Islet of Langerhans (tissue), 1 donor: ENCODE results near the gene PDE4DIP.
"Not testable (repeated sequence)": the region's sequence is repeated elsewhere in the genome, so short reads cannot be mapped to it uniquely, and the experiment has no call there.

Experiments
- FAIRE-seq: peaks from one replicate; lab custom pipeline; 2011; peaks lifted over from hg19 to GRCh38; lab: Jason Lieb, UNC

Gene PDE4DIP

DNA sequence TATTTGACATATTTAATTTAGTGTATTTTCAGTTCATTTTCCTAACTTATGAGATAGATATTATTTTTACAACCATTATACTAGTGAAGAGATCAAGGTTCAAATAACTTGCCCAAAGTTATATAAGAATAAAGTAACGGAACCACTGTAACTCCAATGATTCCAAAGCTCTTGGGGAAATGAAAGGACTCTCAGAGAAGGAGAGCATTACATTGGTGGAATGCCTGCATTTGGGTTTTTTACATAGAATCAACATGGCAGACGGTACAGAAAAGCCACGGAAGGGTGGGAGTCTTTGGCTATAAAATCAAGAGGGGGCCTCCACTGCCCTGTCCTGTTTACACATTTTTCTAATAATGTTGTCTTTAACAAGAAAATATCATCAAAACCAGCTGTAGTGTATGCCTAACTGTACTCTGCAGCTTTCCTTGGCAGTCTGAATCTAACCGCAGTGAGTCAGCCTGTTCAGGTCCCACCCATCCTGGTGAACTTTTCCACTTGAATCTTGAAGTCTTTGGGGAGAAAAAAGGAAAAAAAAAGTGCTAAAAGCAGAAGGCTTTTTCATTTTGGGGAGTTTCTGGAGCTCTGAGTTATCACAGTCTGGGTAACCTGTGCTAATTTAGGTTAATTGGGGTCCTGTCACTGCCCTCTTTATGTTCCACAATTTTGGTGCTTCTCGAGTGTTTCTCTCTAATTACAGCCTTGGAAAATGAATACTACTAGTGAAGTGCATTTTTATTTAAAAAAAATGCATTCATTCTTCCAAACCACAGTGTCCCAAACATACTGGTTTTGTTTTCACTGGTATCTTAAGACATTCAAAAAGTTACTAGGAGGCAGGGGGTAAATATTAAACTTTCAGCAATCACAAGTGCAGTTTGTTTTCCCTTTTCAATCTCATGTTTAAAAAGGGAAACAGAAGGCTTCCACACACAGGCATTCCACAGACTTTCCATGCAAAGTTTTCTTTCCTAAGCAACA is 30.5 kb downstream of the PDE4DIP start:
- FAIRE-seq = not testable (repeated sequence)

DNA sequence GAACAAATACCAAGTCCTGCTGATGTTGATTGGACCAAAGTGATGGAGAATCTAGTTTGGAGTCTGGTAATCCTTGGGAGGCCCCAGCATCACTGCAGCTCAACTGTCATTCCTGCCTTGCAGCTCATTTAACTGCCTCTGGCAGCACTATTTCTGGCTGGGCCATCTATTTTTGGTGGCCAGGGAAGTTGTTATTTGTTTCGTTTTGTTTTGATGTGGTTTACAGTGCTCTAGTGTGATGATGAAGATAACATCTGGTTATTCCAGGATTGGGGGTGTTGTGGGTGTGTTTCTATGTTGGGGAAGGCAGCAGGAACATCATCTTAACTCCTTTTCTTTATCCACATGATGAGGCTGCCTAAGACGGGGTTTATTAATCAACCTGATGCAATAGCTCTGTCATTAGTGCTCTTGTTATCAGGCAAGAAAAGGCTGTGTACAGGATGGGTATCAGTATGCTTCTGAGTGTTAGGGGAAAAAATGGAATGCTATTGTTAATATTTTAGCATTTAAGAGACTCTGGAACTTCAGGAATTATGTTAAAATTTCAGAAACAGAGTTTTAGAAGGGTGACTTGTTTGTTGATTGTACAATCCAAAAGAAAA is 35.7 kb downstream of the PDE4DIP start:
- not testable (repeated sequence) for FAIRE-seq

DNA sequence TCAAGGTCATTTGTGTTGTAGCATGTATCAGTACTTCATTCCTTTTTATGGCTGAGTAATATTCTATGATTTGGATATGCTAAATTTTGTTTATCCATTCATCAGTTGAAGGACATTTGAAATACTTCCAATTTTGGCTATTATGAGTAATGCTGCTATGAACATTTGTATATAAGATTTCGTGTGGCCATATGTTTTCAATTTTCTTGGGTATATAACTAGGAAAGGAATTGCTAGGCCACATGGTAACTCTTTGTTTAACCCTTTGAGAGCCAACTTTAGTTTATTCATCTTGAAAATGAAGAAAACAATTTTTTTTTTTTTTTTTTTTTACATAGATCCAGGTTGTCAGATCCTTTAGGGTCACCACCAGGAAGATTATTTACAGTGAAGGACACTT is 37.0 kb downstream of the PDE4DIP start:
- peak; percentile 17 for FAIRE-seq

DNA sequence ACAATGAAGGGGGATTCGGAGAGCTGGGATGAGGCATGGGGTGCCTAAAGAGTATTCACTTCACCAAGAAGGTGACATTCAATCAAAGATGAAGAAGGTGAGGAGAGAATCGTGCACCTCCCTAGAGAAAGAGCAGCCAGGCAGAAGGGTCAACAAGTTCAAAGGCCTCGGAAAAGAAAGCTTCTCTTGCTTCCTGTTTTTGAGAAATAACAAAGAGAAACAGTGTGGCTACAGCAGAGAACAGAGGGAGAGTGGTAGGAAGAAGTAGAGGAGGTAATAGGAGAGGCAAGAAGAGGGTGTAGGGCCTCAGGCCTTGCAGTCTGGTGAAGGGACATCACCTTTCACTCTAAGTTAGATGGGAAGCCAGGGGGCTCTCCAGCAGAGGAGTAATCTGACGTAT is 41.0 kb downstream of the PDE4DIP start:
- not testable (repeated sequence) for FAIRE-seq

DNA sequence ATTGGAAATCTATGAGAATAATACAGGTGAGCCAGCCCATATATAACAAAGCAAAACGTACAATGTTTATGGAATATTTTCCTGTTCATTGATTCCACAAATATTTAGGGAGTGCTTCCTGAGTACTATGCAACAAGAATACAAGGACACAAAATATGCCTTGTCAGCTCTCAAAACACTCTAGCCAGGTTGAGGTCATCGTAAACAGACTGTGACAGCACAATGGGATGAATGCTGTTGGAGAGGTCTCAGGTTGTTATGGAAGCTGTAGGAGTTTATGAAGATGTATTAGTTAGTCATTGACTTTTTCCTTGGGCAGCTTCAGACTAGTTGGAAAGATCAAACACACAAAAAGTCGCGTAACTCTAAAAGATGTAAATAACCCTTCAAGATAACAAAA is 42.1 kb downstream of the PDE4DIP start:
- FAIRE-seq = peak; percentile 96

DNA sequence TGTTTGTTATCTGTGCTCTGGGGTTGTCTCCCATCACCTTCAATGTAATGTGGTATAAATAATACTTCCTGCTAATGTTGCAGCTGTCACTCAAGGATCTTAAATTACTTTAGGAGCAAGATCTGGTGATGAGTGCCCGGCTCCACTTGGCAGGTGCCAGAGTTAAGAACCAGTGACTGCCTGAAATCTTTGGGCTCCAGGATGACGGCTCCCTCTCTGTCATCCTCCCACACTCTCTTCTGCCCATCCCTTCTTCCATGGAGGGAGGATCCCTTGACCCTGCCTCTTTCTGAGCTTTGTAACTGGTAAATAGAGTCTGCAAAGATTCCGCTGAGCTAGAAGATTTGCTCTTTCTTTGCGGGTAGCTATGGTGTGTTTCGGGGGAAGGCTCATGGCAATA is 44.4 kb downstream of the PDE4DIP start:
- FAIRE-seq = not testable (repeated sequence)

DNA sequence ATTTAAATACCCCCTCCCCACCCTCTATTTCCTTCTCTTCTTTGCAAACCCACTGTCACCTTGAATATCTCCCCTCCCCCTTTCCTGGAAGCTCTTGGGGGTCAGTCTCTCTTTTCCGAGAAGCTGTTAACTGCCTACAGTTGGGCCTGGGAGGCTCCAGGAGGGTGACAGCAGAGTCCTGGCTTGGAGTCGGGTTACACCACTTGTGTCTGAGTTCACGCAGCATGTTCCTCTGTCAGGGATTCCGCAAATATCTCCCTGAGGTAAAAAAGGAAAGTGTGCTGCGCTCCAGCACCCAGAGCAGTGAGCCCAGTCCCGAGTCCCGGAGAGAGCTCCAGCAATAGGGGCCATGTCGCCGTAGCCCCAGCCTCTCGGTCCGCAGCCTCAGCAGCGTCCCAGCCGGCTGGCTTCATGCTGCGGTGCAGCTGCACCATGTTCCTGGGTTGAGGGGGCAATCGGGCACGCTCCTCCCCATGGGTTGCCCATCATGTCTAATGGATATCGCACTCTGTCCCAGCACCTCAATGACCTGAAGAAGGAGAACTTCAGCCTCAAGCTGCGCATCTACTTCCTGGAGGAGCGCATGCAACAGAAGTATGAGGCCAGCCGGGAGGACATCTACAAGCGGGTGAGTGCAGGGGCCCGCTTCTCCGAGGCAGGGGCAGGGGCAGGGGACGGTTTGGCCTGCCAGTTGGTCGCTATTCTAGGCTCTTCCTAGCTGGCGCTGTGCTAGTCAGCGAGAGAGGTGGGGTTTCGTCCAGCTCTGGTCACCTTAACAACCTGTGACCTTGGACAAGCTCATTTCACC is 45.2 kb downstream of the PDE4DIP start:
- FAIRE-seq = not testable (repeated sequence)

DNA sequence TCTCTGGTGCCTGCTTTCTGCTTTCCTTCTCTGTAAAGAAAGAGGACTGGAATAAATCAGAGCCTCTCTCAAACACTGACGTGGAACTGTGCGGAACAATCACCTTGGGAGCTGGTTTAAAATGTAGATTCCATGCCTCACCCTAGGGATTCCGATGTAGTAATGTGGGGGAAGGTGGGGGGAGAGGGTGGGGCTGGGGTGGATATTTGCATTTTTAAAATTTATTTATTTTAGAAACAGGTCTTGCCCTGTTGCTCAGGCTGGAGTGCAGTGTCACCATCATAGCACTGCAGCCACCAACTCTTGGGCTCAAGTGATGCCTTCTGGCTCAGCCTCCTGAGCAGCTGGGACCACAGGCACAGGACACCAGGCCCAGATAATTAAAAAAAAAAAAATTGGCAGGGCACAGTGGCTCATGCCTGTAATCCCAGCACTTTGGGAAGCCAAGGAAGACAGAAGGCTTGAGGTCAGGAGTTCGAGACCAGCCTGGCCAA is 45.9 kb downstream of the PDE4DIP start:
- FAIRE-seq = not testable (repeated sequence)

DNA sequence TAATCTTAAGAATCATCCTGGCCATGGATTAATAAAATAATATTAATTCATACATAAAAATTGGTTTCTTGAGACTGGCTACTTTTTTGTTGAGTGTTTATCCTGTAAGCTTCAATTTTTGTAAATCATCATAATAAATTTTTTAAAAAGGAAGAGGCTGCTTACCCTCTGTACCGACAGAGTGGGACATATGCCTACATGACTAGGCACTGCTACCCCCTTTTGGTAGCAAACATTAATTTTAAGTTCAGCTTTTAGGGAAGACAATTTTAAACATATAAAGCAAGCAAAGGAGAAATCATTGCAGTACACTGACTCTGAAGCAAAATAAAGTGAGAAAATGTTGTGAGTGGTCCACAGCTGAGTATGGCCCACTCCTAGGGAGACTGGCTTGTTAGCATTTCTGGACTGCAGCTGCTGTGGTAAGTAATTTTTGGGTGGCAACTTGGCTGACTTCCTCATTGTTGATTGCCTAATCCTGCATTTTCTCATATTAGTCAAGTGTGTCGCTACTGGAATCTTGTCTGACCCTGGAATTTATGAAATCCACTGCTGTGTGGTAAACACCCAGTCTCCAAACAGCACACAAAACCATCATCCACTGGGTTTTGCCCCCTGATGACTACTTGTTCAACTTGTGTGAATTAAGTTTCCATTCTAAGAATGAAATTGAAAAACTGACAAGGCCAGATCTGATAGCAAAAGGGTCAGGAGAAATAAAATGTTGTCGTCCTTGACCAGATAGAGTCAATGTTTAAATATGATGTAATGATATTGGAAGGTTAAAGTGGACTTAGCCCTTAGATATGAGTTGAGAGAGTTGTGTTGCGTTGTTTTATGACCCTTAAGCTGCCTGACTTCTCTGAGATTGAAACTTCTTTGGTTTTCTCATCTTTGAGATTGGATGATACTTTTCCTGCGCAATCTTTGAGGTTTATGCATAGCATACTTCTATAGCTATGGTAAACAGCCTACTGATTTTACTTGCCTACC is 50.4 kb downstream of the PDE4DIP start:
- not testable (repeated sequence) for FAIRE-seq

DNA sequence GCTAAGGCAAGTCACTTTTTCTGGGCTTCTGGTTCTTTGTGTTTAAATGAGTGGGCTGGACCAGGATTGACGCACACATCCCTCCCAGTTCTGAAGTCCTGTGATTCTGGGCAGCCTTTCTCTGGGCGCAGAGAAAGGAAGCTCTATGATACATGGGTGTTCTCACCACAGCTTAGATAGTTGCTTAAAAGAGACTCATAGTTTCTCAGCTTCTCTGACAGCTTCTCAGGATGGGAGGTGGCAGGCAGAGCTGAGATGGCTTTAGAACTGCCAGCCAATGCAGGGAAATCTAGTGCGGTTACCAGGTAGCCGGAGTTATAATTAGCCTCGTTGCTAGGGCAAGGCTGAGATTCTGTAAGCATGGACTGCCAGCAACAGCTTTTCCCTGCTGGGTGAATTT is 55.8 kb downstream of the PDE4DIP start:
- not testable (repeated sequence) for FAIRE-seq

DNA sequence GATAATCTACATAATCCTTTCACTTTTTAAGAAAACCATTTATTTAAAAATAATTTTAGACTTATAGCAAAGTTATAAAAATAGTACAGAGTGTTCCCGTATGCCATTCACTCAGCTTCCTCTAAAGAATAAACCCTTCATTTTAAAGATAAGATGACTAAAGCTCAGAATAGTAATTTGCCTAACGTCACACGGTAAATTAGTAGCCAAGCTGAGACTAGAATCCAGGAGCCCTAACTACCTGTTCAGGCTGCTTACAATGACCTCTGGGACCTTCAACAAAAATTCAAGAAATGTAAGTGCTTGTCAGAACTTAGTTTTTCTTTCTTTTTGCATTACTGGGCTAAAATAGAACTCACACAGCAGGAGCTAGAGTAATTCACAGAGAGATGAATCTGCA is 56.5 kb downstream of the PDE4DIP start:
- not testable (repeated sequence) for FAIRE-seq

DNA sequence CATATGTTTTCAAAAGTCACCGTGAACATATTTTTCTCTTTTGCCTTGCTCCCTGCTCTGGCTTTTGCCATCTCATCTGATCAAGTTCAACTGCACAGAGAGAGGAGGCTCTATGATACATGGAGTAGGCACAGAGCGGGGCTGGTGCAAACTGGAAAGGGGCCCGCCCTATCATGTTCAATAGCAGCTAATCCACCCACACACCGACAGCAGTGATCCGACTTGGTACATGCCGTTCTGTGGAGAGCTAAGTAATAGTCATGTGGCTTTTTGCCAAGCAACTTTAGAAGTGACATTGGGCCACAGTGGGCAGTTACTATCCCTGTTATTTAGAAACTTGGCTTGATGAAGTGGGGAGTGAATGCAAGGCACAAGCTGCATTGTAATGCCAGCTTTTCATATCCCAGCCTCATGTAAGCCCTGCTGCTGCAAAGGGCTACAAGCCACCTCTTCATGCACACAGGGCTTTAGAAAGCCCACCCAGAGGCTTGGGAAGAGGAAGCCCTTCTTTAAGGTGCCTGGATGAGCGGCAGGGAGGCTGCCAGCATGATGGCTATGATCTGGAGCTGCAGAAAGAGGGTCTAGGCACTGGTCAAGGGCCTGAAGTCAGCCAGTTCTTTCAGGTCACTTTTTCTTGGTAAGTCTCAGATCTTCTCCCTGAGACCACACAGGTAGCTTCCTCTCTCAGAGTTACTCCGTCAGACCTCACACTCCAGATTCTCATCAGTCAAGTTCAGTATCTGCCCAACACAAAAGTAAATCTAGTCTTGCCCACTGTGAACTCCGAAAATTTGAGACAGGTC is 57.1 kb downstream of the PDE4DIP start:
- not testable (repeated sequence) for FAIRE-seq

DNA sequence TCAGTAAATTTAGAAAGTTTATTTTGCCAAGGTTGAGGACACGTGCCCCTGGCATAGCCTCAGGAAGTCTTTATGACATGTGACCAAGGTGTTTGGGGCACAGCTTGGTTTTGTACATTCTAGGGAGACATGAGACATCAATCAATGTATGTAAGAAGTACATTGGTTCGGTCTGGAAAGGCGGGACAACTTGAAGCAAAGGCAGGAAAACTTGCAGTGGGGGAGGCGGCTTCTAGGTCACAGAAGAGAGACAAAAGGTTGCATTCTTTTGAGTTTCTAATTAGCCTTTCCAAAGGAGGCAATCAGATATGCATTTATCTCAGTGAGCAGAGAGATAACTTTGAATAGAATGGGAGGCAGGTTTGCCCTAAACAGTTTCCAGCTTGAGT is 57.7 kb downstream of the PDE4DIP start:
- not testable (repeated sequence) for FAIRE-seq

DNA sequence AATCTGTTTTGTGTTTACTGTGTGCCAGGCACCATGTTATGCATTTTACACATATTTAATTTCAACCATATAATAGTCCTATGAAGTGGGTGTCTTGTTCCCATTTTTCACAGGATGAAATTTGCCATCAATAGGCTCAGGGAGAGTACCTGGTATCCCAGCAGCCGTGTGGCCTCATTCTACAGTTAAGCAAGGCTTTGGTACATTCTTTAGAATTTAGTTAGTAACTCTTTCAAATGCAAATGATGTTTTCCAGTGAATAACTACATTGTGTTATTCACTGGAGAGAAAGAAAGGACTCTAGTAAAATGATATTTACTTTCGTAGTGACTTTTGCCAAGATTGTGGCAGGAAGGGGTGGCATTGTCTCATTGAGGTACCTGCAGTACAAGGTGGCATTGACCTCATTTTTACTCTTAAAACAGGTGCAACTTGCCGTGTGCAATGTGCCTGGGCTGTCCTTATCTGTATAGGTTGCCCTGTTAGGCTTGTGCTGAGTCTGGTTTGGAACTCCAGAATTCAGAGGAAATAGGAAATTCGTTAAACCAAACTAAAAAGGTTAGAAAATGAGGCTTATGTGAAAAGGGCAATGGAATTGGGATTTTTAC is 65.1 kb downstream of the PDE4DIP start:
- not testable (repeated sequence) for FAIRE-seq

DNA sequence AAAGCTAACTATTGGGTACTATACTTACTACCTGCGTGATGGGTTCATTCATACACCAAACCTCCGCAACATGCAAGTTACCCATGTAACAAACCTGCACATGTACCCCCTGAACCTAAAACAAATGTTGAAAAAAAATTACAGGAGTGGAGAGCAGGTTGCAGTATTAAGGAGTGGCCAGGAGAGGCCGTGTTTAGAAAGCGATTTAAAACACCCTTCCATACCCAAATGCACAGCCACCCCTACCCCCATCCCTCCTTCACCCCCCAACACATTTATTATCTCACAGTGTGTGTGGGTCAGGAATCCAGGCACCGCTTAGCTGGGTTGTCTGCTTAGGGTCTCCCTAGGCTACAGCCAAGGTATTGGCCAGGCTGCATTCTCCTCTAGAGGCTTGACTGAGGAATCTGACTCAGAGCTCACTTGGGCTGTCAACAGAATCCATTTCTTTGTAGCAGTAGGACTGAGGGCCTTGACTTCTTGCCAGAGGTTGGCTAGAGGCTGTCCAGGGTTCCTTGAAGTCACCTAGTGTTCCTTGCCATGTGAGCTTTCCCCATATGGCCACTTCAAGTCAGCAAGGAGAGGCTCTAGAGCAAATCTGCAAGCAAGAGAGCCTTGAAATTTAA is 67.2 kb downstream of the PDE4DIP start:
- FAIRE-seq = not testable (repeated sequence)

DNA sequence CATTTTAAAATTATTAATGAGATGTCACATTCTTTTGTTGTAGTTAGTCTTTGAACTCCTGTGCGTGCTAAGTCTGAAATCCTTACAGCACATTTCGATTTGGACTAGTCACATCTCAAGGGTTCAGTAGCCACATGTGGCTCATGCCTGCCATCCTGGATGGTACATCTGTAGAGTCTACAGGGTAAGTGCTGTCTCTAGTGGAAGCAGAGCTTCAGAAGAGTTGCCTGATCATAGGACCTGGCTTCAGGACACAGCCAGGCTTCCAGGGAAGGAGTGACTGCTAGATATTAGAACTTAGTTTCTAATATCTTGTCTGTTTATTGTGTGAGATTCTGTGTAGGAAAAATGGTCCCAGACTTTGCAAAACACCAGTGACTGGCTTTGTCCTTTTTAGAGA is 72.0 kb downstream of the PDE4DIP start:
- not testable (repeated sequence) for FAIRE-seq

DNA sequence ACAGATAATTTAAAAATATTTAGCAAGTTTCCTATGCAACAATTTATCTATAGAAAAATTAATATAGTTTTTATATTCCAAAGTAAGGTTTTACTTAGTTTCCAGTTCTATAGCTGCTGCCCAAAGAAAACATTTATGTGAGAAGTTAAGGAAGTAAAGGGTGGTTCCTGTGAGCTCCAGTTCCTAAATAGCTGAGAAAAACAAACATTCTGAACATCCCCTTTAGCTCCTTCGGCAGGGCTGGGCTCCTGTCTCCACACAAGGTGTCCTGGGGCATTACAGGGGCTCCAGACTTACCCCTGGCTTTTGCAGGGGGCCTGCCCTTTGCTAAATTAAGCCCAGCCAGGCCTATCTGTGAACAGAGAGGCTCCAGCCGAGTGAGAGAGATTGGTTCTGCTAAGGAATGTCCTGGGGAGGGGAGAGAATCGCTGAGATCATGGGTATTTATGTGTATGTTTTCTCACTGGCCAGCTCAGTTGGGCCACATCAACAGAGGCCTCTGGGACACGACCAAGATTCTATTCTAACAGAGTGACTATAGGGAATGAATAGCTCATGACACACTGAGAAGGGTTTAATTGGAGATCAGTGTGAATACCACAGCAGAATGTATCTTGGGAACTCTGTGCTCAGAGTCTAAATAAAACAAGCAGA is 72.6 kb downstream of the PDE4DIP start:
- not testable (repeated sequence) for FAIRE-seq

DNA sequence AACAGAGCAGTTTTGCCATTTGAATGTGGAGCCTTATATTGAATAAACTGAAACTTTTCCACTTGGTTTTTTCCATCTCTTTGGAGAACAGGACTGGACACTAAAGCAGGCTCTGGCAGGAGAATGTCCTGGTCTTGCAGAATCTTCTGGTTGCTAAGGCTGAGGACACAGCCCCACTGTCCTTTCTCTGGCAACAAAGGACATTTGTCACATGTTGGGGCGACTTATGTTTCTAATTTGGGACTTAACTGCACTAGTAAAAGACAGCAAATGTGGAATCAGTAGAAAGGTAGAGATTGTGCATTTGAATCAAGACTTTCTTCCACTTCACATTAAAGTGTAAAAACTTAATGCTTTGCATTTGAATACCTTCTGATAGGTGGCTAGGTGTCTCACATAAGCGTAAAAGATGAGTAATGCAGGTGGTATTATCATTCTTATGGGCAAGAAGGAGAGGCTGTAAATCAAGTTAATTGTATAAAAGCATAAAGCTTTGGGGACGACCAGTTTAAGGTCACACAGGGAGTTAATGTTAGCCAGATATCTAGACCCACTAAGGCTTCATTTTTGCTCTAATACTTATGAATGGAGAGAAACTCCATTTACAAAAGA is 74.7 kb downstream of the PDE4DIP start:
- FAIRE-seq = not testable (repeated sequence)
